Endothelial cell of umbilical vein (primary cell): Measurements from ENCODE around the gene ANKS6. TPM values are rescaled to one million over a fixed set of nuclear protein-coding genes. Genes with fewer than 3 reads are reported as not detected.

Source experiments
- BruUV-seq: library from RNA; stranded (reverse); fragments of 400-500 nt; replicated peaks from 2 replicates; lab custom pipeline; 2021; lab: Mats Ljungman, UMichigan
- CTCF ChIA-PET: fragments of 300-600, 350-600 bp; sonication (Branson Sonifier 250); formaldehyde crosslinking; loops from one replicate; lab custom pipeline; 2021; ENCODE audit warnings: antibody characterized with exemption, inconsistent platforms; lab: Charles Lee
- POLR2A ChIA-PET: fragments of 300-600, 350-600 bp; sonication (Branson Sonifier 250); formaldehyde crosslinking; loops from one replicate; lab custom pipeline; 2021; ENCODE audit warnings: antibody characterized with exemption, inconsistent platforms; lab: Charles Lee
- DNase-seq: peaks from one replicate; pipeline ENCODE4 v3.0.0-alpha.2; 2011; ENCODE audit warnings: low read depth, low spot score
- FAIRE-seq: peaks from 2 replicates; lab custom pipeline; 2011; peaks lifted over from hg19 to GRCh38; lab: Jason Lieb, UNC
- H2AFZ ChIP-seq: 2 replicates; pipeline ENCODE4 v1.6.0; 2012; ENCODE audit warnings: low read depth, low read length, control low read depth, inconsistent platforms
- H3K27ac ChIP-seq: 2 replicates; pipeline ENCODE4 v1.5.1; 2011; ENCODE audit warnings: low read depth, mild to moderate bottlenecking, control low read depth, low read length, moderate library complexity; ENCODE audit not compliant: insufficient read depth
- H3K27me3 ChIP-seq, 2 experiments: 2 replicates each; pipeline versions ENCODE4 v1.6.0 to v1.6.1; 2011; ENCODE audit warnings: low read length in 2 of 2, mixed read lengths in 1 of 2; ENCODE audit not compliant: control insufficient read depth in 2 of 2, insufficient read depth in 2 of 2
- H3K36me3 ChIP-seq, 2 experiments: 2 replicates in 1 of 2; 3 replicates in 1 of 2; pipeline ENCODE4 v1.5.1; 2011; ENCODE audit warnings: low read length in 2 of 2, mild to moderate bottlenecking in 1 of 2, moderate library complexity in 1 of 2; ENCODE audit not compliant: control insufficient read depth in 2 of 2, insufficient read depth in 2 of 2; ENCODE audit errors: extremely low read depth in 1 of 2
- H3K4me1 ChIP-seq: 3 replicates; pipeline ENCODE4 v1.5.1; 2011; ENCODE audit warnings: mild to moderate bottlenecking, low read length; ENCODE audit not compliant: control insufficient read depth, insufficient read depth; ENCODE audit errors: extremely low read depth
- H3K4me2 ChIP-seq: 2 replicates; pipeline ENCODE4 v1.6.1; 2011; ENCODE audit warnings: low read length, control low read depth, mixed read lengths; ENCODE audit not compliant: insufficient read depth
- H3K4me3 ChIP-seq, 3 experiments: fragments of 200-600 bp in 1 of 3; sonication (generic), shearing (Covaris generic) in 1 of 3; replicated peaks in 1 of 3; 2 replicates each; pipeline ENCODE4 v1.5.1; 2011 to 2016; ENCODE audit warnings: control low read depth in 3 of 3, low read length in 3 of 3, mild to moderate bottlenecking in 2 of 3, inconsistent platforms in 1 of 3, low read depth in 1 of 3, moderate library complexity in 1 of 3; ENCODE audit not compliant: insufficient read depth in 1 of 3
- H3K79me2 ChIP-seq: 2 replicates; pipeline ENCODE4 v1.6.0; 2012; ENCODE audit warnings: low read length, inconsistent platforms; ENCODE audit not compliant: control insufficient read depth, insufficient read depth
- H3K9ac ChIP-seq: replicated peaks from 2 replicates; pipeline ENCODE3; 2011; ENCODE audit warnings: low read length, control low read depth; ENCODE audit not compliant: insufficient read depth; ENCODE audit errors: extremely low read depth
- H3K9me1 ChIP-seq: replicated peaks from 3 replicates; pipeline ENCODE4 v1.6.0; 2011; ENCODE audit warnings: mild to moderate bottlenecking, low read length; ENCODE audit not compliant: control insufficient read depth, insufficient read depth; ENCODE audit errors: extremely low read depth
- H3K9me3 ChIP-seq: replicated peaks from 2 replicates; pipeline ENCODE4 v1.5.1; 2012; ENCODE audit warnings: low read length, inconsistent platforms; ENCODE audit not compliant: control insufficient read depth, insufficient read depth
- H4K20me1 ChIP-seq: replicated peaks from 2 replicates; pipeline ENCODE3; 2011; ENCODE audit warnings: mild to moderate bottlenecking, low read length; ENCODE audit not compliant: control insufficient read depth, insufficient read depth; ENCODE audit errors: extremely low read depth
- CTCF ChIP-seq, 2 donors: IDR thresholded peaks; 1 replicate in 1 of 2; 2 replicates in 1 of 2; pipeline ENCODE4 v1.5.1; 2011; ENCODE audit warnings: low read length in 2 of 2, mild to moderate bottlenecking in 2 of 2, moderate library complexity in 2 of 2, control low read depth in 1 of 2, inconsistent platforms in 1 of 2, low read depth in 1 of 2; ENCODE audit not compliant: insufficient read depth in 1 of 2; ENCODE audit errors: extremely low read depth in 1 of 2
- EZH2 ChIP-seq: IDR thresholded peaks from 2 replicates; pipeline ENCODE4 v1.6.1; 2012; ENCODE audit warnings: borderline replicate concordance, low read depth, mild to moderate bottlenecking, moderate library complexity, low read length, inconsistent platforms; ENCODE audit not compliant: severe bottlenecking
- FOS ChIP-seq: IDR thresholded peaks from 2 replicates; pipeline ENCODE4 v1.6.1; 2011; ENCODE audit warnings: mild to moderate bottlenecking, low read length, moderate library complexity, borderline replicate concordance; ENCODE audit not compliant: insufficient read depth
- GATA2 ChIP-seq: IDR thresholded peaks from 2 replicates; pipeline ENCODE4 v1.7.0; 2011; ENCODE audit warnings: low read depth, mild to moderate bottlenecking, moderate library complexity, mixed read lengths, low read length; ENCODE audit not compliant: insufficient read length, insufficient read depth
- JUN ChIP-seq: IDR thresholded peaks from 2 replicates; pipeline ENCODE4 v1.6.1; 2011; ENCODE audit warnings: borderline replicate concordance, low read depth; ENCODE audit not compliant: insufficient read length, insufficient read depth
- MAX ChIP-seq: IDR thresholded peaks from 2 replicates; pipeline ENCODE4 v1.6.1; 2011; ENCODE audit not compliant: insufficient read depth, insufficient read length
- MYC ChIP-seq: IDR thresholded peaks from one replicate; pipeline ENCODE4 v1.6.1; 2011; ENCODE audit warnings: mild to moderate bottlenecking, low read depth, low read length
- POLR2A ChIP-seq: IDR thresholded peaks from 2 replicates; pipeline ENCODE4 v1.6.1; 2012; ENCODE audit warnings: low read depth, mild to moderate bottlenecking, control low read depth, low read length
- POLR2AphosphoS5 ChIP-seq: IDR thresholded peaks from 2 replicates; pipeline ENCODE4 v1.6.1; 2012; ENCODE audit warnings: low read depth, mild to moderate bottlenecking, control low read depth, low read length, moderate library complexity; ENCODE audit not compliant: insufficient read depth
- dilution Hi-C: fragments of 300-500 bp; cut with MboI; formaldehyde crosslinking; loops from one replicate; pipeline ENCODE4 v1.15.0; 2019; ENCODE audit warnings: low sequenced_read_pairs; ENCODE audit not compliant: extremely low pct_ligation_motif_present
- intact Hi-C: fragments of 100-400 bp; cut with micrococcal nuclease; formaldehyde crosslinking; loops from one replicate; pipeline ENCODE4 v1.10.0; 2022
- polyA plus RNA-seq, 4 experiments: library from polyadenylated mRNA; depleted of rRNA in 3 of 4; stranded (reverse) in 3 of 4; unstranded in 1 of 4; fragments of >200 nt; gene quantifications; 2 replicates each; pipeline versions ENCODE4 v1.2.1 to v1.2.3, GENCODE V29; 2011 to 2012; ENCODE audit warnings: missing spikeins in 1 of 4
- total RNA-seq: library from RNA; stranded (reverse); gene quantifications from 2 replicates; pipeline ENCODE4 v1.2.3, GENCODE V29; 2021

ANKS6 gene
- total and polyA plus RNA-seq, 2 donors (not counting 3 experiments of a cell fraction or from before 2014, with no cell fraction given) = 15.5 to 18.6 TPM

- FAIRE-seq (no peak), DNase-seq (no peak)
- Histone ChIP-seq H3K9me3 (no peaks in the 10 kb centered on the region), H3K27ac (no peak overlapping the region), H3K9ac (no peak overlapping the region), H4K20me1 (no peaks in the 10 kb centered on the region), H3K79me2 (no peaks in the 10 kb centered on the region), H3K4me1 (no peaks in the 10 kb centered on the region), H2AFZ (no peak overlapping the region), H3K36me3 (peaks cover 0 to 2% of the 10 kb centered on the region in 2 experiments), H3K4me2 (no peak overlapping the region), H3K9me1 (no peaks in the 10 kb centered on the region), H3K4me3 (no peak overlapping the region), H3K27me3 (peaks cover 0 to 4% of the 10 kb centered on the region in 2 experiments)
- TF ChIP-seq POLR2AphosphoS5 = no peak
- TF ChIP-seq EZH2 = no peak
- no peak for TF ChIP-seq POLR2A
- intact Hi-C loops (no loop called here), dilution Hi-C loops (no loop called here)
- ChIA-PET POLR2A (no interaction called here), CTCF (no interaction called here)
- BruUV-seq = no TSS peak
Observed at GRCh38 chr9:98730871-98731270, 65.5 kb downstream of the ANKS6 start.

- CTCF ChIA-PET = interaction anchor here (1.4 kb wide), 1 partner anchor 20 kb away, joined by 4 read pairs; no protein-coding TSS in a partner anchor
- dilution Hi-C loops = no loop called here
- no peaks in the 10 kb centered on the region for H4K20me1 ChIP-seq
- H3K36me3 ChIP-seq = no peaks in the 10 kb centered on the region
- H3K4me2 ChIP-seq = no peak overlapping the region
- no peaks in the 10 kb centered on the region for H3K4me1 ChIP-seq
- no peaks in the 10 kb centered on the region for H3K79me2 ChIP-seq
- H3K9me3 ChIP-seq = no peaks in the 10 kb centered on the region
- H3K9ac ChIP-seq = no peak overlapping the region
- FAIRE-seq = no peak
- peaks cover 7 to 17% of the 10 kb centered on the region in 2 experiments for H3K27me3 ChIP-seq
- no peak for DNase-seq
- H3K9me1 ChIP-seq = no peaks in the 10 kb centered on the region
- H3K4me3 ChIP-seq = no peak overlapping the region
- TF ChIP-seq MYC = no peak
- TF ChIP-seq POLR2AphosphoS5 = no peak
- TF ChIP-seq GATA2 = no peak
- TF ChIP-seq JUN = no peak
- TF ChIP-seq EZH2 = no peak
- TF ChIP-seq POLR2A = no peak
- TF ChIP-seq MAX = no peak
- no peak for TF ChIP-seq CTCF (IDR thresholded peaks at IDR 0.05; ENCODE audit: extremely low read depth in 1 of 2, insufficient read depth in 1 of 2, low read depth in 1 of 2, low read length in 2 of 2)
- TF ChIP-seq FOS = no peak
- no peak overlapping the region for H3K27ac ChIP-seq
- no TSS peak for BruUV-seq
- POLR2A ChIA-PET = no interaction called here
- intact Hi-C loops = no loop called here
- H2AFZ ChIP-seq = no peak overlapping the region
Observed at GRCh38 chr9:98728500-98728899, 67.9 kb downstream of the ANKS6 start.
